Stimulated activated CD4-positive, alpha-beta T cell treated with anti-CD3 and anti-CD28 coated beads, Interleukin-12 subunit alpha, Interleukin-12 subunit beta, amount 100 ng/mL, for 48 hours (primary cell): ENCODE results near the gene EIF1AD.

Experiments used
- DNase-seq, 3 donors: peaks; one replicate each; pipeline ENCODE4 v3.0.0-alpha.2; 2020; ENCODE audit warnings: low read depth in 2 of 3, low spot score in 1 of 3

Gene EIF1AD

DNA sequence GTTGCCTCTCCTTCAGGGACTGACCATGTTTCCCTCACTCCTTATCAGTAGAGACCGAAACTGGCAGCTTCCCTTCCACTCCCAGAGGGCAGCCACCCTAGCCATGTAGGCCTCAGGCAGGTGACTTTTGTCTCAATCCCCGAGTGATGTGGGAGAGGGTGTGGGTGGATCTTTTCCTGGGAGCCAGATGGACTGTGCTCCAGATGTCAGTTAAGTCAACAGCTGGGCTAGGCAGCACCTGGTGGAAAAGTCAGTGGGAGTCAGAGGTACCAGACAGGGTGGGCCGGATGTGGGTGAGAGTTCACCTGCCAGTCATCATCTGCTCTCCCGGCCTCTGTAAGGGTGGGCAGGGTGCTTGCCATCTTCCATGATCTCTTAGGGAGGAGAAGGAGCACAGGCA lies 2.2 kb upstream of the EIF1AD start:
- DNase-seq = no peak

DNA sequence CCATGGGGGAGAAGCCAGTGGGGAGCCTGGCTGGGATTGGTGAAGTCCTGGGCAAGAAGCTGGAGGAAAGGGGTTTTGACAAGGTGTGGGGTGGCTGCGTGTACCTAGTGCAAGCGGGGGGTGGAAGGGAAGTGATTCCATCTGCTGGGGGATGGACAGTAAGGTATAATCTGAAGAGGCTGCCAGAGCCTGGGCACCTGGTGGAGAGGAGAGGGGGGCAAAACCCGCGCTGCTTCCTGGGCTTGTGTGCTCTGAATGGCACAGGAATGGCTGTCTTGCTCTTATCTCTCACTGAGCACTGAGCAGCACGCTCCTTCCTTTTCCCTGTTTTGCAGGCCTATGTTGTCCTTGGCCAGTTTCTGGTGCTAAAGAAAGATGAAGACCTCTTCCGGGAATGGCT lies 1.3 kb upstream of the EIF1AD start:
- DNase-seq = no peak

DNA sequence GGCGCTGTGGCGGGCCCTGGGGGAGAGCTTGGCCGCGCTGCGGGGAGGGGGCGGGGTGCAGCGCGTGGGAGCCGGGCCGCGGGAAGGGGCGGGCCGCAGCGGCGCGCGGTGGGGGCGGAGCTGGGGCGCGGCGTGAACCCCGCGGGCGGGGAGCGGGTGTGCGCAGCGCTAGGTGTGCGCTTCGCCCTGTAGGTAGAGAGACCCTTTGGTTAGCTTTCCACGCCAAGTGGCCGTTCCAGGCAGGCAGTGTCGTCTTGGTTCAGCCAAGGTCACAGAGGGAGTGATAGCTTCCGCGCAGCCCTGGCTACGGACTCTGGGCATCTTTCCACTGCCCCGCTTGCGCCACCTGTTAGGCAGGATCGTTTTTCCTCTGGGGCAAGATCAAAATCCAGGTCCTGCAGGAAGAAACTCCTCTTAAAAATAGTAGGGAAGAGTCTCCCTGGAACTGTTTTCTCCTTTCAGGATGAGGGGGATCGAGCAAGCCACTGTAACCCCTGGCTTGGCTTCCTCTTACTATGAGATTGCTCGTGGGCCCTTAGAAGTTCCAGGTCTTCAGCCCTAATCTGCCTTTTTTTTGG lies 780 bp upstream of the EIF1AD start:
- no peak for DNase-seq

DNA sequence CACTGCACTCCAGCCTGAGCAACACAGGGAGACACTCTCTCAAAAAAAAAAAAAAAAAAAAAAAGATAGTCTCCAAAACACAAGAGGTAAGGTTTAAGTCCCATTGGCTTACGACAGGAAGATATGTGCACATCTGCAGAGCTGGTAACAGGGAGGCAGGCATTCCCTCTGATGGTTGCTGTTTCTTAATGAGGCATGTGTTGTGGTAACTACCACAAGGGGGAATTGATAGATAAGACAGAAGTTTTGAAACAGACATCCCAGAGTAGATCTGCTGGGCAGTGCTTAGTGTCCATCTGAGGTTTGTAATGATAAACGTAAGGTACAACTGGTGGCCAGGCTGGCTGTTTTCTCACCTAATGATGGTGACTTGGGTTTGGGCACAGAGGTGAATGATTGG lies 4.7 kb downstream of the EIF1AD start:
- no peak for DNase-seq

DNA sequence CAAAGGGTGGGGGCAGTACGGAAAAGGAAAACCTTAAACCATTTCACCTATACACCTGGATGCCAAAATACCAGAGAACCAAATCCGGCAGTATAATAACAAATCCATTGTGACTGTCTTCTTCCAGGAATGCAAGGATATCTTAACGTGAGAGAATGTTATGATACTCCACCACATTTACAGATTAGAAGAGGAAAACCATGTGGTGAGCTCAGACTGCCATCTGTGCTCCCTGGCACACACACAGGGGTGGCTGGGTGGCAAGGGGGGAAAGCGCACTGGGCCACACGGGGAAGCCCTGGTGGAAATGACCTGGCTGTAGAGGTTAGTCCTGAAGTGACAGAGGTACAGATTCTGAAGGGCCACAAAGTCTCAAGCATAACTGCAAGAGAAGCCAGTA lies 9.9 kb downstream of the EIF1AD start:
- no peak for DNase-seq

DNA sequence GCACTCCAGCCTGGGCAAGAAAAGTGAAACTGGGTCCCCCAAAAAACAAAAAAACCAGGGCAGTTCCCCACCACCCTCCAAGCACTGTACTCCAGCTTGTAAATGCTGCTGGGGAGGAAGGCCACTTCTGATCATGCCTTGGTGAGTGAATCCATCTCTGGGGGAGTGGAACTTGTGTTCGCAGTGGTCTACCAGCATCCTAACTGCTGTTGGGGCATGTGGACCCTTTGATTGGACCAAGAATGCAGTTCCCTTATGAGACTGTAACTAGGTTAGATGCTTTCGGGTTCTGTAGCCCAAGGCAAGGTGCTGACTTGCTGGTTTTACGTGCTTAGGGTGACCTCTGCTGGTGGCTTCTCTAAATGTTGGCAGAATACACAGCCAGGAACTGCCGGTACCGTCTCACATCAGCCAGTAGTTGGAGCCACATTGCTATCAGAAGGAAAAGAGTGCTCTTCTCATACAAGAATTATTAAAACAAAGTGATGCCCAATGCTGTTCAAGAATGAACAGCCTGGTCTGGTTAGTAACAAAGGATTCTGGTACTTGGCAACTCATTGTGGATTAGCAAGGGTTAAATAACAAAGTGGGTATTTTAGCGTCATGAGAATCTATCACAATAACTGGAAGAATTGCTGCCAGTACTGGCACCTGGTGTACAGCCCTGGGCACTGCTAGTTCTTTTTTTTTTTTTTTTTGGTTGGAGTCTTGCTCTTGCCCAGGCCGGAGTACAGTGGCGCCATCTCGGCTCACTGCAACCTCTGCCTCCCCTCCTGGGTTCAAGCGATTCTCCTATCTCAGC lies 13.0 kb downstream of the EIF1AD start:
- DNase-seq = peak; percentile 84 to 95 (median 85)

DNA sequence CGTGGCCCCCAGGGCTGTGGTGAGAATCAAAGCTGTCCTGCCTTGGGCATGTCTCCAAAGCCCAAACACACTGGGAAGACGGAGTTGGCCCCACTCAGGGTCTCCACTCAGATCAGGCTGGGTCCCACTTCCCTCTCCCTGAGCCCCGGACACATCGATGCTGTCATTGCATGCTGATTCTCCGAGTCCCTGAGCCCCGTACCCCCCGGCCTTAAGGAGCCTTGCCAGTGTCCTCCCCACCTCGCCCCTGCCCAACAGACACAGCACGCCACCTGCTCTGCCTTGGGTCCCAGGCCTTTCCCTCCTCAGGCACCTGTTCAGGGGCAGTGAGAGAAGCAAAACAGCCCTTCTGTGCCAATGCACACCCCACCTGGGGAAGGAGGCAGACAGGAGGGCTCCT lies 14.6 kb downstream of the EIF1AD start:
- no peak for DNase-seq

DNA sequence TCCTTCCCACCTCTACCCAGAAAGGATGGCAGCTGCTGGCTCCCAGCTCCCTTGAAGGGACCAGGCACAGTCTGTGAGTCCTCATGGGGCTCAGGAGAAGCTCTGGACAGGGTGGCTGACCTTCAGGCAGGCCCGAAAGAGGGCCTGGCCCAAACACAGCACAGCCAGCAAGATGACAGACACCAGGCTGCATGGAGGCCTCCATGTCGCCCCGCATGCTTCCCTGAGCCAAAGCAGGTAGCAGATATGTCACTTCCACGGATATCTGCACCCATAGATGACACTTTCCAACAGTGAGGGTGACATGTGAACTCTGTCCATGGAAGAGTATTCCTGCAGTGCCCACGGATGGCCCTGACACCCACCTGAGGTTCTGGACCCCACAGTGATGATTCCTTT lies 18.4 kb downstream of the EIF1AD start:
- no peak for DNase-seq

DNA sequence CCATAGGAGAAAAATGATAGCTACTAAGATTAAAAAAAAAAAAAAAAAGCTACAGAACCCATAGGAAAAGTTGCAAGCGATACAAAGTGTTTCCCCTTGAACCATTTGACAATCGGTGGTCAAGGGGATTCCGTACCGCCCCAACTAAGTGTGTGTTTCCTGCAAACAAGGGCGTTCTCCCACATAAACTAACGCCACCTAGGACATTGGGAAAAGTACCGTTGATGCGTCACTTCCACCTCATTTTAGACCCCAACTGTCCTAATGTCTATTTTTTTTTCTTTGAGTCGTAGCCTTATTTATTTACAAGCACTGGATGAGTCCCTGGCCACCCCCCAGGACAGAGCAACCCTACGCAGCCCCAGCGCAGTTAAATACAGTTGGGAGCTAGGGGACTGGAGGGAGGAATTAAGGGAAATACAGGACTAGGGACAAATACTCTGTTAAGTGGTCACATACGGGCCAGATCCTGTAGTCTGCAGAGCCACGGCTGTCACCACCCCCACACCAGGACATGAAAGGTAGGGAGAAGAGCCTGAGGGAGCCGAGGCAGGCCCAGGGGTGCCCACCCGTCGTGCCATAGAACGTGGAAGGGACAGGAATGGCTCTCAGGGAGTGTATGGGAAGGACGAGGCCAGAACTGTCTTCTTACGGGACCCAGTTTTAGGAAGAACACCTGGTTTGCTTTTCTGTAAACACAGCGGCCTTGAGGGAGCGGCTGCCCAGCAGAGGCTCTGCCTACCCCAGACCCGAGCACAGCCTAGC lies 19.0 kb downstream of the EIF1AD start:
- DNase-seq = no peak

DNA sequence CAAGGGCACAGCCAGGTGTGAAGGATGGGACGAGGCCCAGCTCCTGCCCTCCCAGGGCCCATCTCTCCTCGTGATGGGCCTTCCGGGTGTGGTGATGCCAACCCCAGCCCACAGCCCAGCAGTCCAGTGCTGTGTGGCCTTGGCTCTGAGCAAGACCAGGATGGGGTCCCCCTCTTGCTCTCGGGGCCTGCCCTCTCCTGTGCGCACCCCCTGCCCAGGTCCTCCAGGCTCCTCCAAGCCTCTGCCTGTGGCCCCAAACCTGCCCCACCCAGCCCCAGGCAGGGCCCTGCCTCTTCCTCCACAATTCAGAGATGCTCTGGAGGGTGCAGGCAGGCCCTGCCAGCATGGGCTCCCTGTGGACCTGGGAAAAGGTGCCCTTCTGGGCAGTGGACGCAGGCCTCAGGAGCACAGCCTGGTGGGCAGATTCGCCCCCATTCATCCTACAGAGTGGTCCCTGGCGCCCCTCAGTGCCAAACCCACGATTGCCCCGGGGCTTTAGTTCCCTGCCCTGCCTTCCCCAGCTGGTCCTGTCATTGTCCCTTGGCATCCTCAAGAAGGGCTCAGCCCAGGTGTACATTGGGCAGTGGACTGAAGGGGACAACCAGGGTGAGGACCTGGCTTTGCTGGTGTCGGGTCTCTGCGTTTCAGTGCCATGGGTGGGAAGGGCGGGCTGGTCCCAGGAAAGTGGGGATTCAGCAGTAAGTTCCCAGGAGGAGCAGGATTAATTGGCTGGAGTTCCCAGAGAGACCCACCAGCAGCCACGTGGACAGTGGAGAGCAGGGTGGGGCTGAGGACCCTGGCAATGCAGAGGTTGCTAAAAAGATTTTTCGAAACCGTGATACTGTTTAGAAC lies 19.8 kb downstream of the EIF1AD start:
- DNase-seq = no peak

DNA sequence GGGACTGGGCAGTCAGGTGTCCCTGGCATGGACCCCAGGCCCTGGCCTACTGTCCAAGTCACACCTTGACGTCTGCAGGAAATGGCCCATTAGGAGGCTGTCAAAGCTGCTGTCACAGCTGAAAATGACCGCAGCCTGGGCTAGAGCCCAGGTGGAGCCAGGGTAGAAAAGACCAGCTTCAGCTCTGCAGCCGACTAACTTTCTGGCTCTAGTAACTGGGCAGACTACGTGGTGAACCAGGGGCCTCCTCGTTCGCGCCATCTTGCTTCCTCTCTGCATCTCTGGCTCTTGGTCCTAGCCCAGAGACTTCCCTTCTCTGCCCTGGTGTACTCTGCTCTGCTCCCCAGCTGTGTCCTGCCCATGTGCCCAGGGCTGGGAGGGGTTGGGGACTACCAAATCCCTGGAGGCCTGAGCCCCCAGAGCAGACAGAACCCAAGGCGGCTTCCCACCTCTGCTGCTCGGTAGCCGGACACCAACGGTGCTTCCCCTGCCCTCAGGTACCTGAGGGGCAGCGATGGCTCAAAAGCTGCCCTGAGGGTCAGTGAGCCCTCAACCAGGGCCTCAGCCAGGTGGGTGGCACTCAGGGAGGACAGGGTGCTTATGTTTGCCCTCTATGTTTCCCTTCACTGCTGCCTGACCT lies 20.7 kb downstream of the EIF1AD start:
- DNase-seq = no peak

DNA sequence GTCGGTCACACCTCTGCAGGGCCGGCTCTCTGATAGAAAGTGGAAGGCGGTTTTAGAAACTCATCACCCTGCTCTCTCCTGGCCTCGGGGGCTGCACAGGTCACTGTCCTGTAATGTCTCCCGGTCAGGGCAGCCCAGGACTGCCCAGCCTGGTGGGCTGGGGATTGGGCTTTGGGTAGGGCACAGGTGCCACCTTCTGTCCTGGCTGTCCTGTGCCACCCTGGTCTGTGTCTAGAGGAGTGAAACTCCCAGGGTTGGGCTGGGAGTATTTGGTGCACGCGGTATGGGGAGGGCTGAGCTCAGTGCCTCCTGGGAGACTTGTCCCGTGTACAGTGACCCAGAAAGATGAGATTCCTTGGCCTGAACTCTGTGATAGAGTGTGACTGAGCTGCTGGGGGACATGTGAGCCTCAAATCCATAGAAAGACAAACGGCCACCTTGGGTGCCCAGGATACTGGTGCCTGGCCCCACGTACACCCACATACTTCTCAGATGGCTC lies 22.6 kb downstream of the EIF1AD start:
- no peak for DNase-seq

DNA sequence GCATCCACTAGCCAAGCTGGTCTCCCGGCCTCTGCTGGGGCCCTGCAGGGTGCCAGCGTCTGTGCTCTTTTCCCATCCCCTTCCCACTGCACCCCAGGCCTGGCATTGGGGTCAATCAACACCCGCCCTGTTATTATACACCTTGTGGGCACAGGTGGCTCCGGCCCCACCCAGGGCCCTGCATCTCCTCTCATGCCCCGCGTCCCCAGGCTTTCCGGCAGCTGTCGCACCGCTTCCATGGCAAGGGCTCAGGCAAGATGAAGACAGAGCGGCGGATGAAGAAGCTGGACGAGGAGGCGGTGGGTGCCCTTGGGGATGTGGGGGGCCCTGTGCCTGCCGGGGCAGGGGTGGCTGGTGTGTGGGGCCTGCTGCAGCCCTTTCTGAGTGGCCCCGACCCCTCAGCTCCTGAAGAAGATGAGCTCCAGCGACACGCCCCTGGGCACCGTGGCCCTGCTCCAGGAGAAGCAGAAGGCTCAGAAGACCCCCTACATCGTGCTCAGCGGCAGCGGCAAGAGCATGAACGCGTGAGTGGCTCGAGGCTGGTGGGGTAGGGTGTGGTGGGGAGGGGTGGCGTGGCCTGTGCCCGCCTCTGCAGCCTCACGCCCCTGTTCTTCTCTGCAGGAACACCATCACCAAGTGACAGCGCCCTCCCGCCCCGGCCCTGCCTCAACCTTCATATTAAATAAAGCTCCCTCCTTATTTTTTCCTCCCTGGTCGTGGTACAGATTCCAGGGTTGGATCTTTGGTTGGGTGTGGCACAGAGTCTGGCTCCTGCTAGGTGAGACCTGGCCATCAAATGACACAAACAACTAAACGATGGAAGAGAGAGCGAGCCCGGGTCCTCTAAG lies 23.3 kb downstream of the EIF1AD start:
- no peak for DNase-seq

DNA sequence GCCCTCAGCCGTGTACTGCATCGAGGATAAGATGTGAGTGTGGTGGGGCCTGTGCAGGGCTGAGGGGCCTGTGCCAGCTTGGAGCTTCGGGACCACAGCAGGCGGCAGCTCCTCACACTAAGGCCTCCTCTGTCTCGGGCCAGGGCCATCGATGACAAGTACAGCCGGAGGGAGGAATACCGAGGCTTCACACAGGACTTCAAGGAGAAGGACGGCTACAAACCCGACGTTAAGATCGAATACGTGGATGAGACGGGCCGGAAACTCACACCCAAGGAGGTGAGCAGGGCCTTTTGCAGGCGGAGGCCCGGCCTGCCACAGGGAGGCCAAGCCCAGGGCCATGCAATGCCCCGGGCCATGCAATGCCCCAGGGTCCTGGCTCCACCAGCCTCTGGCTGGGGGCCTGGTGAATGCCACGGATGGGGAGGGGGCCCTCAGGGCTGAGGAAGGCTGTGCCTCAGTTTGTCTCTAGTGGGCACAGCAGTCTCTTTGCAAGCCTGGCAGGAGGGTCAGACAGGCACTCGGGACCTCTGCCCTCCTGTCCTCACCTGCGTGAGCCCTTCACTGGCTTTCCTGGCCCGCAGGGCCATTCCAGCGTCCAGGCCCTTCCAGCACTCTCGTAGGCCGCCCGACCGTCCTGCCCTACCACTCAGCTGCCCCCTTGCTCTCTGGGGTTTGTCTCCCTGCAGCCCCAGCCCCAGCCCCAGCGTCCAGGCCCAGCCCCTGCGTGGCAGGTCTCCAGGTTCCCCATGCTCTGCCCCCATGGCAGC lies 24.2 kb downstream of the EIF1AD start:
- DNase-seq = no peak

DNA sequence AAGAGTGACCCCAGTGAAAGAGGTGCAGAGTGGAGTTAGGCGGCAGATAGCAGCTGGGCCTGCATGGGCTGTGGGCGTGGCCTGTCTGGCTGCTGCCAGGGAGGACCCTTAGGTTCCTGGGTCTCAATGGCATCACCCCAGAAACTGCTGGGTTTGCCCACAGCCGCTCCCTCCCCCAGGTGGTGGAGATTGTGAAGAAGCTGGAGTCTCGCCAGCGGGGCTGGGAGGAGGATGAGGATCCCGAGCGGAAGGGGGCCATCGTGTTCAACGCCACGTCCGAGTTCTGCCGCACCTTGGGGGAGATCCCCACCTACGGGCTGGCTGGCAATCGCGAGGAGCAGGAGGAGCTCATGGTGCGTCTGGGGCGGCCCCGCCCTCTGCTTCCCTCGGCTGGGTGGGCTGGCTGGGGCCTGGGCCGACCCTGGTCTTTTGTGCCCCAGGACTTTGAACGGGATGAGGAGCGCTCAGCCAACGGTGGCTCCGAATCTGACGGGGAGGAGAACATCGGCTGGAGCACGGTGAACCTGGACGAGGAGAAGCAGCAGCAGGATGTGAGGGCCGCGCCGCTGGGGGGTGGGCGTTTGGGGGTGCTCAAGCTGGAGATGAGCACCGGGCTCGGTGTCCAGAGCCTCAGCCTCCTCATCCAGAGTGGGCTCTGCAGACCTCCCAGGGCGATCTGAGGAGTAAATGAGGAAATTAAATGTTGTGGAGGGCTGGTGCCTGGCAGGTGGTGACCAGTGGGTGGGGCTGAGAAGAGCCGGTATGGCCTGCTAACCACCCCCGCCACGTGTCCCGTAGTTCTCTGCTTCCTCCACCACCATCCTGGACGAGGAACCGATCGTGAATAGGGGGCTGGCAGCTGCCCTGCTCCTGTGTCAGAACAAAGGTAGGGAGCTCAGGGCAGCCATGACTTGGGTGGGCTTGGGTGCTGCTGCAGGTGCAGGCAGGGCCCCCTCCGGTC lies 25.5 kb downstream of the EIF1AD start:
- no peak for DNase-seq

DNA sequence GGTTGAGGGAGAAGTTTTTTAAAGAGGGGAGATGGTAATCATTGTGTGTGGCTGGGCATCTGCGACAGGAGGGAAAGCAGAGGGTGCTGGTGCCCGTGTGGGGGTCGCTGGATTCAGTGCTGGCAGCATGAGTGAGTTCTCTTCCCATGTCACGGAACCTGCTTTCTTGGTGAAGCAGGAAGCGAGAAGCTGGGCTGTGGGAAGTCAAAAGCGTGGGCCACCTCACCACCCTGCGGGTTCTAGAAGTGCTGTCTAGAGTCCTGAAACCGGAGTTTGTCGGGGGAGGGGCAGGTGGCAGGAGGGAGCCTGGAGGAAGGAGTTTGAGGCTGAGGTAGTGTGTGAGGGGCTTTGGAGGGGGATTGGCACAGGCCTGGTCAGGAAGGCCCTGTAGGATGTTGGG lies 26.2 kb downstream of the EIF1AD start:
- DNase-seq = no peak

DNA sequence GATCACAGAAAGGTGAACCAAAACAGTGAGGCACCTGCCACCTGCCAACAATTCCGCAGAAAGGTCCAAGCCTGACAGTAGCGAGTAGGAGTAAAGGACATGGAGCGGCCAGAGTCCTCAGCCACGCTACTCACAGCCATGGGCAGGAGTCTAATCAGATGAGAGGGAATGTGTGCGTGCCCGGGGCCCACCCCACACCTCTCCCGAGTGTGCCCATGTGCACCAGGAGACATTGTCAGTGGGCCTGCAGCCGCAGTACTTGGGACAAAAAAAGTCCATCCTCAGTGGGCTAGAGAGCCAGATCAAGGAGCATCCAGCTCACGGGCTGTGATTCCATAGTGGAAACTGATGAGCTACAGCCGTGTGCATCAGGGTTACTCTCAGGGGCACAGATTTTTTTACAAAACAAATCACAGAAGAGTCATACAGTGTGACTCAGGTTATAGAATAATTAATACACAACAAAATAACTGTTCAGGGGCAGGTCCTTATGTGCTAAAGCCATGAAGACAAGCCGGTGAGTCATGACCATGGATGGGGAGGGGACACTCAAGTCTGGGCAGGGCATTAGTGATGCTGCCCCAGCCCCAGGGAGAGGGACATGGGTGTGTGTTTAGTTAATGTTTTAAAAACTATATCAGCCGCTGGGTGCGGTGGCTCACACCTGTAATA lies 28.4 kb downstream of the EIF1AD start:
- no peak for DNase-seq
